LoVo (cell line): ENCODE measurements around the gene RS1.

Source experiments
- DNase-seq: peaks from one replicate; pipeline ENCODE4 v3.0.0-alpha.2; 2016; ENCODE audit warnings: low spot score

Gene RS1

GRCh38 chrX:18668071-18668835 is 3.7 kb downstream of the RS1 start:
- no peak for DNase-seq

DNA sequence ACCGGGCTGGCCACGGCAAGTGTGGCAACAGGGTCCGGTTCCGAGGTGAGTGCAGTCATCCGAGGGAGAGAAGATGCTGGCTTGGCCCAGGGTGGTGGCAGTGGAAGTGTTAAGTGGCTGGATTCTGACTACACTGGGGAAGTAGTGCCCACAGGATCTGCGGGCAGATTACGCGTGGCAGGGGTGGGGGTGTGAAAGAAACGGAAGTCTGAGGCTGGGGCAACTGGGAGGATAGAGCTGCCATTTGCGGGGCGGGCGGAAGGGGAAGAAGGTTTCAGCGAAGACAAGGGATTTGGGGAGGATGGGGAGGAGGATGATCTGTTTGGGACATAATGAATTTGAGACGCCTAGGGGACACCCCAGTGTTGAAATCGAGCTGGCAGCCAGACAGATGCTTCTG is 5.3 kb downstream of the RS1 start:
- no peak for DNase-seq

DNA sequence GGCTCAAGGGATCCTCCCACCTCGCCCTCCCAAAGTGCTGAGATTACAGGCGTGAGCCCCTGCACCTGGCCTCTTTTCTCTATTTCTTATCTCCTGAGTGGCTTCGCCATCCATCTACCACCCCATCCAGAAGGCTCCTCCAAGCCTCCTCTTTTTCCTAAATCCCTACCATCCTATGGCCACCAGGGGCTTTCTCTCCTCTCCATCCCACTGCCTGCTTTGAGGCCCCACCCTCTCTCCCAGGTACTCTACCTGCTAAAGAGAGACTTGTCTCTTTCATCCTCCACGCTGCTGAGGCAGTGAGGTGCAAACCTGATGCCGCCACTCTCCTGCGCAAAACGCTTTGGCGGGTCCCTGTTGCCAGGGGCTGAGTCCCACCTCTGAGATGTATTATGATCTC is 7.0 kb downstream of the RS1 start:
- DNase-seq: no peak

GRCh38 chrX:18661273-18661672 is 10.6 kb downstream of the RS1 start:
- DNase-seq: no peak

GRCh38 chrX:18654875-18655836 is 16.8 kb downstream of the RS1 start:
- DNase-seq: no peak

GRCh38 chrX:18652636-18653035 is 19.3 kb downstream of the RS1 start:
- DNase-seq: no peak

- no peak for DNase-seq
Measured at GRCh38 chrX:18650662-18651061, 21.2 kb downstream of the RS1 start.

GRCh38 chrX:18649498-18649951 is 22.4 kb downstream of the RS1 start:
- DNase-seq: no peak

DNA sequence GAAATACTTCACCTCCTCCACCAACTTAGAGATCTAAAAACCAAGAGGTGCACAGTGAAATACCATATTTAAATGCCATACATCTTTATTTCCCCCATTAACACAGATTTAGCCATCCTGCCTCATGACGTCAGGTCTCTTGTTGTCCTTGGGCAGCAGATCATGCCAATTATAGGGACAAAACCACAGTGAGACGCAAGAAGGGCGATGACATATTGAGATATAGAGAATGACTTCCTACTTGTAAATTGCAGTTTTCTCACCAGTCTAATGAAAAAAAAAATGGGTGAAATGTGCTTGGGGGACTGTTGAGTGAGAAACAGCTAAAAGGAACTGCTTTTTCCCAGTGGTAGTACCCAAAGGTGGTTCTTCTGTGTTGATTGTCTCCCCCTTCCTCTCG is 24.3 kb downstream of the RS1 start:
- no peak for DNase-seq

DNA sequence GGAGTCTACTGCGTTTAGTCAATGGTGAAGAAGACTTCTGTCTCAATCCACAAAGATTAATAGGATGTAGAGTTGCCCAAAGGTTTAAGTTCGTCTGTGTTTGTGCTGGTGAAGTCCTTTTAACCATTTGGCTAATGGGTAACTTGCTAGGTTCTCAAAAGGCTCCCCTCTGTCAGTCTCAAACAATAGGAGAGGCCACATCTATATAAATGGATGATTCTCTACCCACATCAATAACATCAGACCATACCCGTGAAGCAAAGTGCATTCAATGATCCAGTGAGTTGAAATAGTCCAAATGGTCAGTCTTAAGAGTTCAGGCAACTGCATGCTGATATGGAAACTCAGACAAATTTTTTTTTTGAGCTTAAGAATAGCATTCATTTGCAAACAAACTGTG is 28.1 kb downstream of the RS1 start:
- no peak for DNase-seq

DNA sequence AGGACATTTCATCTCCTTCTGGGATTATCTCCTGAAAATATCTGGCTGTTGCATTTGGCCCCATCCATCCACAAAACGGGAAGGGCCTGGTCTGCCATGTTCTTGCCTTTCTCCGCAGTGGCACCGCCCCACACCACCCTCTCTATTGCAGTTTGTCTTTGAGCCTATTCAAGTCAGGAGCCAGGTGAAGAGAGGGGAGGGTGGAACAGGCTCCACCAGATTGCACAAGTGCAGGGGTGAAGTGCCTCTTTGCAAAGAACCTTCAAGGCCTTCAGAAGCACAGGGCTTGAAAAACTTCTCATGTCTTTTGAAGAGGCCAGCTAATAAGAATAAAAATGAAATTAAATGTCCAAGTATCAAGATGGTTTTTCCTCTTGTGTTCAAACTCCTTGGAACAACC is 28.7 kb downstream of the RS1 start:
- no peak for DNase-seq

- DNase-seq: no peak
Measured at GRCh38 chrX:18640686-18641085, 31.2 kb downstream of the RS1 start.

DNA sequence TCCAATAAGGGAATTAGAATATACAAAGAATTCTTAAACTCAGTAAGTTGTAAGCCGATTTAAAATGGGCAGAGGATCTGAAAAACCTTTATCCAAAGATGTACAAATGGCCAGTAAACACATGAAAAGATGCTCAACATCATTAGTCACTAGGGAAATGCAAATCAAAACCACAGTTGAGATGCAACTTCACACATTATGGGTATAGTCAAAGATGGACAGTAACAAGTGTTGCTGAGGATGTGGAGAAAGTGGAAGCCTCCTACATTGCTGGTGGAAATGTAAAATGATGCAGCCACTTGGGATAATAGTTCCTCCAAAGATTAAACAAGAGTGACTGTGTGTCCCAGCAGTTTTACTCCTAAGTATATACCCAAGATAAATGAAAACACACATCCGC is 32.6 kb downstream of the RS1 start:
- DNase-seq: no peak

- DNase-seq: no peak
Measured at GRCh38 chrX:18638398-18638797, 33.5 kb downstream of the RS1 start.

GRCh38 chrX:18630934-18631333 is 41.0 kb downstream of the RS1 start:
- DNase-seq: no peak

DNA sequence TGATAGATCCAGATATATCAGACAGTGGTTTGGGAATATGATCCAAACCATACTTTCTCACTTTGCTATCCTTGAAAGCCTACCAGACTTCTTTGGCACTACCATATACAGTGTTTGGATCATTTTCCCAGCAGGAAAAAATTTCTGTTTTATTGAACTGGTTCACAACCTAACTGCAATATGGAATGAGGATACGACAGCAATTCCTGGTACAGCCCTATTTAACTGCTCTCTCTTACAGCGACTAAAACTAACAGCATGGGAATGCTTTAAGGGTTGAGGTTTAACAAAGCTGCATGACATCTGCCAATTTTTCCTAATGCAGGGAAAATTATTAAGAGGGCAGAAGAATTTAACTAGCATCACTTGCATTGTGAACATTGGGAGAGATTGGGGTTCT is 47.3 kb downstream of the RS1 start:
- no peak for DNase-seq

- no peak for DNase-seq
Measured at GRCh38 chrX:18620349-18620748, 51.6 kb downstream of the RS1 start.

GRCh38 chrX:18619288-18619687 is 52.6 kb downstream of the RS1 start:
- no peak for DNase-seq

- DNase-seq: peak; percentile 63
Measured at GRCh38 chrX:18617407-18617750, 54.5 kb downstream of the RS1 start.

DNA sequence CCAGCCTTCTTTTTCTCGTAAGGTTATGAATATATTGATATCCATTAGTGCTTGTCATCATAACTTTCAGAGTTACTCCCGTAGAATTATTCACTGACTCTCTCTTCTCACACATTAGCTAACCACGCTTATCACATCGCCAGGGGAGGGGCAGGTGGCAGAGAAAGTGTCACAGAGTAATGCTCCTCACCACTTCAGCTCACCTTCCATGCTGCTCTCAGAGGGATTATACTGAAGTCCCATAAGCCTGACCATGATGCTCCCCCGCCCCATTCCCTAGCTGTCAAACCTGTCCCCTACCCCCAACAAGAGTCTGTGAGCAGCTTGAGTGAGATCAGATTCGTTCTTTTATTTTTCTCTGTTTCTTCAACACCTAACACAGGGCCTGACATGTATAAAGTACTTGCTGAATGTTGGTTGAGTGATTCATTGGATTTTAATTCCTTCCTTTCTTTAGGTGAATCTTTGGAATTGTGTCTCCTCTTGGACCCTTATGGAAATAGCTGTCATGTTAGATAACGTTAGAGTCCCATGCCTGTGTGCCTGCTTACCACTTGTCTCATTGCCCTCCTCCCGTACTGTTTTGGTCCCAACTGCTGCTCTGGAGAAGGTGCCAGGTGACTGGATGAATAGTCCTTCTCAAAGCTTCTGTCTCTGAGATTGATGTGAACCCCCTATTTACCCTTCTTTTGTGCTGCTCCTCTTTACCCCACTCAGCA is 55.1 kb downstream of the RS1 start:
- no peak for DNase-seq

- no peak for DNase-seq
Measured at GRCh38 chrX:18613930-18614639, 57.8 kb downstream of the RS1 start.

GRCh38 chrX:18607966-18608365 is 63.9 kb downstream of the RS1 start:
- no peak for DNase-seq
